ENCODE data around the gene ADAMTS5.

The ADAMTS5 gene

DNA sequence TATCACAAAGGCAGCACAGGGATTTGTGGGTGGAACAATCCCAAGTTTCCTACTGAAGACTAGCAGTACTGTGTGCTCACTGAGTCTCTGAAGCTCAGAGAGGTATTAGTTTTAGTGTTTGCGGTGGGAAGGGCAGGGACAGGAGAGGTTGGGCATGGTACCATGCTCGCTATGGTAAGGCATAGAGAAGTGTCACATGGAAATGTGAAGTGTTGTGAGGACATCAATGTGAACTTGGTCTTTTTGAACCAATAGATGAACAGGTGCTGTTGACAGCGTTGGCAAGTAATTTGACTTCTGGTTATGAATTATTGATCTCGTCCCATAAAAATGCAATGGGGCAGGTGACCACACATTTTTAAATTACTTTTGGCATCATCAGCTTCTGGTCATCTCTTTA, 65.9 kb downstream of the ADAMTS5 start:
- no CpG with 5 or more reads among the region's 4 CpGs for WGBS, 2 donors (ENCODE audit: extremely low coverage in 2 of 2, insufficient read length in 2 of 2, insufficient replicate concordance in 1 of 2)
- DNase-seq (ENCODE audit: low spot score), result no peak

DNA sequence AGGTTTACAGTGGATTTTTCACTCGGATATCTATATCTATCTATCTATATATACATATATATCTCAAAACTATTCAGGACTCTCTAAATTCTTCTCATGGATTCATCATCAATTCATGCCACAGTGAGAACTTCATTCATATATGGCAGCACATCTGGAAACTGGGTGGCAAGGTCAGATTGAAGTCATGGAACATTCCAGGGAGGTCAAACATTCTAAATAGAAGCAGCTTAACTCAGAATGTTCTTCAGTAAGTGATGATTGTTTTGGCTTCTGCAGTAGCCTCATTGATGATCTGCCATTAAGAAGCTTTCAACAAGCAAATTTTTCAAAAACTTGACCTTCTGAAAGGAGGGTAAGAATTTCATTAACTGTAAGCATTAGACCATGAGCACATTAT, 74.7 kb downstream of the ADAMTS5 start:
- Histone ChIP-seq H3K23ac (ENCODE audit: low read depth, low read length, poor library complexity) (no peak overlapping the region), H4K8ac (ENCODE audit: low read depth, low read length) (no peak overlapping the region), H2BK120ac (ENCODE audit: low read depth, low read length) (no peak overlapping the region), H3K36me3 (replicated peaks in 1 of 2; ENCODE audit: control insufficient read depth in 2 of 2, insufficient read depth in 2 of 2, low read length in 2 of 2) (no peaks in the 10 kb centered on the region), H3K18ac (ENCODE audit: low read length) (no peak overlapping the region), H4K91ac (ENCODE audit: low read depth, low read length, poor library complexity) (no peak overlapping the region), H3K4me2 (ENCODE audit: insufficient read depth, low read length, poor library complexity, severe bottlenecking) (no peak overlapping the region), H2AFZ (ENCODE audit: low read length) (no peak overlapping the region), H3K4me3 (ENCODE audit: low read length in 2 of 2) (no peak overlapping the region), H2BK15ac (ENCODE audit: low read length) (no peak overlapping the region), H3K9ac (ENCODE audit: low read depth, low read length, poor library complexity) (no peak overlapping the region), H3K9me3 (replicated peaks in 1 of 2; ENCODE audit: control insufficient read depth in 2 of 2, insufficient read depth in 1 of 2, low read depth in 1 of 2, low read length in 2 of 2) (no peaks in the 10 kb centered on the region), H3K27ac (replicated peaks; ENCODE audit: low read length) (no peak overlapping the region), H3K79me1 (ENCODE audit: low read depth, low read length) (no peaks in the 10 kb centered on the region), H3K27me3 (ENCODE audit: control insufficient read depth in 3 of 3, insufficient read depth in 3 of 3, low read depth in 1 of 3, low read length in 3 of 3) (peaks cover 0 to 4% (median 0%) of the 10 kb centered on the region in 3 experiments), H2BK12ac (ENCODE audit: low read length) (no peak overlapping the region), H2AK5ac (ENCODE audit: low read depth, low read length) (no peak overlapping the region), H2BK5ac (ENCODE audit: low read length) (no peak overlapping the region), H3K4me1 (ENCODE audit: control insufficient read depth in 2 of 2, insufficient read depth in 1 of 2, low read depth in 1 of 2, low read length in 2 of 2) (no peaks in the 10 kb centered on the region), H3K4ac (ENCODE audit: low read length) (no peak overlapping the region), H3K14ac (ENCODE audit: low read length) (no peak overlapping the region)
- DNase-seq (ENCODE audit: low spot score), result no peak
- no CpG with 5 or more reads among the region's 1 CpG for WGBS, 2 donors (ENCODE audit: extremely low coverage in 2 of 2, insufficient read length in 2 of 2, insufficient replicate concordance in 1 of 2)

More for the DNA sequence above, 65.9 kb downstream of the ADAMTS5 start:
- Histone ChIP-seq H3K9me3 (replicated peaks in 1 of 2; ENCODE audit: control insufficient read depth in 2 of 2, insufficient read depth in 1 of 2, low read depth in 1 of 2, low read length in 2 of 2) (no peaks in the 10 kb centered on the region), H4K91ac (ENCODE audit: low read depth, low read length, poor library complexity) (no peak overlapping the region), H3K4me3 (ENCODE audit: low read length in 2 of 2) (no peak overlapping the region), H3K18ac (ENCODE audit: low read length) (no peak overlapping the region), H2AK5ac (ENCODE audit: low read depth, low read length) (no peak overlapping the region), H3K23ac (ENCODE audit: low read depth, low read length, poor library complexity) (no peak overlapping the region), H2BK12ac (ENCODE audit: low read length) (no peak overlapping the region), H3K27me3 (ENCODE audit: control insufficient read depth in 3 of 3, insufficient read depth in 3 of 3, low read depth in 1 of 3, low read length in 3 of 3) (peaks cover 0 to 3% (median 0%) of the 10 kb centered on the region in 3 experiments), H3K4me1 (ENCODE audit: control insufficient read depth in 2 of 2, insufficient read depth in 1 of 2, low read depth in 1 of 2, low read length in 2 of 2) (peaks cover 0 to 2% of the 10 kb centered on the region in 2 donors), H3K4ac (ENCODE audit: low read length) (no peak overlapping the region), H3K79me1 (ENCODE audit: low read depth, low read length) (no peaks in the 10 kb centered on the region), H2BK5ac (ENCODE audit: low read length) (no peak overlapping the region), H4K8ac (ENCODE audit: low read depth, low read length) (no peak overlapping the region), H2AFZ (ENCODE audit: low read length) (no peak overlapping the region), H3K27ac (replicated peaks; ENCODE audit: low read length) (no peak overlapping the region), H3K36me3 (replicated peaks in 1 of 2; ENCODE audit: control insufficient read depth in 2 of 2, insufficient read depth in 2 of 2, low read length in 2 of 2) (no peaks in the 10 kb centered on the region), H3K14ac (ENCODE audit: low read length) (no peak overlapping the region), H3K4me2 (ENCODE audit: insufficient read depth, low read length, poor library complexity, severe bottlenecking) (no peak overlapping the region), H2BK15ac (ENCODE audit: low read length) (no peak overlapping the region), H2BK120ac (ENCODE audit: low read depth, low read length) (no peak overlapping the region), H3K9ac (ENCODE audit: low read depth, low read length, poor library complexity) (no peak overlapping the region)

DNA sequence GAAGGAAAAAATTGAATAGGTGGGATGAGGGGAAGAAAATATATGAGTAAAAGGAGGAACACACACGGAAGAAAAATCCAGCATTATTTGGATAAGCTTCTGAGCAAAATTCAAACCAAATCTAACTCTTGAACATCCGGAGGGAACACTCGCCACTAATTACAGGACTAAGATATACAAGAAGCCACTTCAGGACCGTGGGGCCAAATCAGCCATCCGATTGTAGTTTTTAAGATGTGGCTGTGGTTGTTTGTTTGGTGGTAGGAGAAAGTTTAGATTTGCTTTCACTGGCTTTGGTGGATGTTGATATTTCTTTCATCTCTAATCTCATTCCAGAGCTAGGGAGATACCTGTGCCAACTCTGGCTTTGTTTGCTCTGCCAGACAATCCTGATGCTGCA, 78.0 kb downstream of the ADAMTS5 start:
- no CpG with 5 or more reads among the region's 5 CpGs for WGBS, 2 donors (ENCODE audit: extremely low coverage in 2 of 2, insufficient read length in 2 of 2, insufficient replicate concordance in 1 of 2)
- no peak for DNase-seq (ENCODE audit: low spot score)
- no peak overlapping the region for H3K14ac ChIP-seq (ENCODE audit: low read length)

DNA sequence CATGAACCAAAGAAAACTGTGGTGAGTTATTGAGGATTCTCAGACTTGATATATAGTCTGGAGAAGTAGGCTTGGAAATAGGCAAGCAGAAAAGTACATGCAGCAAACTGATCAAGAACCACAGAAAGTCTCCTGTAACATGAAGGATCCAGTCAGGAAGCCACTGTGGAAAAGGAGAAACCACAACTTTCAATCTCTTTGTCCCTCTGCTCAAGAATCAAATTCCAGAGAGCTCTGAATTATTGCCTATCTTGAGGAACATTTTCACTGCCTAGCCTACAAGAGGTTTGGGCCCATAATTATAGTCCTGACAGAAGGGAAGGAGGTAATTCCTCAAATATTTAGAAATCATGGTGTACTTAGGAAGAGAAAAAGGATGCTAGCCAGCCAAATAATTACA, 78.6 kb downstream of the ADAMTS5 start:
- Histone ChIP-seq H4K91ac (ENCODE audit: low read depth, low read length, poor library complexity) (no peak overlapping the region), H2BK15ac (ENCODE audit: low read length) (no peak overlapping the region), H3K4me3 (ENCODE audit: low read length in 2 of 2) (no peak overlapping the region), H3K4ac (ENCODE audit: low read length) (no peak overlapping the region), H3K79me1 (ENCODE audit: low read depth, low read length) (no peaks in the 10 kb centered on the region), H3K4me2 (ENCODE audit: insufficient read depth, low read length, poor library complexity, severe bottlenecking) (no peak overlapping the region), H3K9me3 (replicated peaks in 1 of 2; ENCODE audit: control insufficient read depth in 2 of 2, insufficient read depth in 1 of 2, low read depth in 1 of 2, low read length in 2 of 2) (no peaks in the 10 kb centered on the region), H3K23ac (ENCODE audit: low read depth, low read length, poor library complexity) (no peak overlapping the region), H2BK5ac (ENCODE audit: low read length) (no peak overlapping the region), H3K27ac (replicated peaks; ENCODE audit: low read length) (no peak overlapping the region), H2AK5ac (ENCODE audit: low read depth, low read length) (no peak overlapping the region), H3K9ac (ENCODE audit: low read depth, low read length, poor library complexity) (no peak overlapping the region), H2BK12ac (ENCODE audit: low read length) (no peak overlapping the region), H2AFZ (ENCODE audit: low read length) (no peak overlapping the region), H3K27me3 (ENCODE audit: control insufficient read depth in 3 of 3, insufficient read depth in 3 of 3, low read depth in 1 of 3, low read length in 3 of 3) (peaks cover 0 to 4% (median 0%) of the 10 kb centered on the region in 3 experiments), H3K36me3 (replicated peaks in 1 of 2; ENCODE audit: control insufficient read depth in 2 of 2, insufficient read depth in 2 of 2, low read length in 2 of 2) (no peaks in the 10 kb centered on the region), H2BK120ac (ENCODE audit: low read depth, low read length) (no peak overlapping the region), H3K14ac (ENCODE audit: low read length) (no peak overlapping the region), H3K4me1 (ENCODE audit: control insufficient read depth in 2 of 2, insufficient read depth in 1 of 2, low read depth in 1 of 2, low read length in 2 of 2) (no peaks in the 10 kb centered on the region), H4K8ac (ENCODE audit: low read depth, low read length) (no peak overlapping the region), H3K18ac (ENCODE audit: low read length) (no peak overlapping the region)
- DNase-seq (ENCODE audit: low spot score), result no peak

More for the DNA sequence above, 78.0 kb downstream of the ADAMTS5 start:
- H2BK120ac ChIP-seq (ENCODE audit: low read depth, low read length), result no peak overlapping the region
- H3K79me1 ChIP-seq (ENCODE audit: low read depth, low read length), result no peaks in the 10 kb centered on the region
- no peak overlapping the region for H3K4me3 ChIP-seq (ENCODE audit: low read length in 2 of 2)
- no peak overlapping the region for H4K91ac ChIP-seq (ENCODE audit: low read depth, low read length, poor library complexity)
- H2AK5ac ChIP-seq (ENCODE audit: low read depth, low read length), result no peak overlapping the region
- no peak overlapping the region for H3K4ac ChIP-seq (ENCODE audit: low read length)
- no peak overlapping the region for H3K23ac ChIP-seq (ENCODE audit: low read depth, low read length, poor library complexity)
- no peak overlapping the region for H2BK12ac ChIP-seq (ENCODE audit: low read length)
- H3K18ac ChIP-seq (ENCODE audit: low read length), result no peak overlapping the region
- H2BK15ac ChIP-seq (ENCODE audit: low read length), result no peak overlapping the region
- H2BK5ac ChIP-seq (ENCODE audit: low read length), result no peak overlapping the region
- H3K27me3 ChIP-seq (ENCODE audit: control insufficient read depth in 3 of 3, insufficient read depth in 3 of 3, low read depth in 1 of 3, low read length in 3 of 3), result peaks cover 0 to 4% (median 0%) of the 10 kb centered on the region in 3 experiments
- H3K36me3 ChIP-seq (replicated peaks in 1 of 2; ENCODE audit: control insufficient read depth in 2 of 2, insufficient read depth in 2 of 2, low read length in 2 of 2), result no peaks in the 10 kb centered on the region
- no peak overlapping the region for H4K8ac ChIP-seq (ENCODE audit: low read depth, low read length)
- no peak overlapping the region for H3K27ac ChIP-seq (replicated peaks; ENCODE audit: low read length)
- no peak overlapping the region for H3K4me2 ChIP-seq (ENCODE audit: insufficient read depth, low read length, poor library complexity, severe bottlenecking)
- H3K4me1 ChIP-seq (ENCODE audit: control insufficient read depth in 2 of 2, insufficient read depth in 1 of 2, low read depth in 1 of 2, low read length in 2 of 2), result no peaks in the 10 kb centered on the region
- no peak overlapping the region for H3K9ac ChIP-seq (ENCODE audit: low read depth, low read length, poor library complexity)
- H2AFZ ChIP-seq (ENCODE audit: low read length), result no peak overlapping the region
- no peaks in the 10 kb centered on the region for H3K9me3 ChIP-seq (replicated peaks in 1 of 2; ENCODE audit: control insufficient read depth in 2 of 2, insufficient read depth in 1 of 2, low read depth in 1 of 2, low read length in 2 of 2)
